Vagina (tissue), 2 donors: ENCODE results near the gene NKAIN2.

Experiments used
- CTCF ChIP-seq, 3 experiments: fragments of 450-650 bp in 2 of 3; fragments of 200-600 bp in 1 of 3; sonication (generic) in 1 of 3; IDR thresholded peaks; one replicate each; pipeline ENCODE4 v1.5.1; 2017 to 2019; ENCODE audit warnings: antibody characterized with exemption in 3 of 3, mild to moderate bottlenecking in 2 of 3, moderate library complexity in 2 of 3
- POLR2A ChIP-seq, 2 donors: fragments of 450-650 bp; IDR thresholded peaks; one replicate each; pipeline ENCODE4 v1.6.1; 2017; ENCODE audit warnings: antibody characterized with exemption in 2 of 2, mild to moderate bottlenecking in 2 of 2, moderate library complexity in 2 of 2
- POLR2AphosphoS5 ChIP-seq, 2 donors: sonication (generic); formaldehyde crosslinking; IDR thresholded peaks; one replicate each; pipeline ENCODE4 v1.9.0; 2017; ENCODE audit warnings: antibody characterized with exemption in 2 of 2, mild to moderate bottlenecking in 2 of 2, low read depth in 1 of 2; ENCODE audit not compliant: insufficient read depth in 1 of 2

GRCh38 chr6:124099520-124099919, 295.9 kb downstream of the NKAIN2 start:
- TF ChIP-seq CTCF (IDR thresholded peaks at IDR 0.05) (no peak), POLR2A (IDR thresholded peaks at IDR 0.05) (no peak), POLR2AphosphoS5 (IDR thresholded peaks at IDR 0.05; ENCODE audit: insufficient read depth in 1 of 2, low read depth in 1 of 2) (no peak)
